Dermis blood vessel endothelial cell (primary cell): ENCODE data around the gene STX16. TPM values are rescaled to one million over a fixed set of nuclear protein-coding genes. Genes with fewer than 3 reads are reported as not detected.

ENCODE experiments used
- DNase-seq: peaks from one replicate; pipeline ENCODE4 v3.0.0; 2010
- total RNA-seq: library from RNA; depleted of rRNA; stranded (reverse); fragments of >200 nt; gene quantifications from 2 replicates; pipeline ENCODE4 v1.2.3, GENCODE V29; 2014

Gene STX16
- 36.4 and 53.5 TPM in 2 replicates for total RNA-seq

GRCh38 chr20:58650776-58651558 lies at the start of gene STX16:
TSS of gene STX16 (plus strand) at chr20:58651283. CDS start at chr20:58652007, 724 bp downstream.
- DNase-seq, result peak; percentile 94

DNA sequence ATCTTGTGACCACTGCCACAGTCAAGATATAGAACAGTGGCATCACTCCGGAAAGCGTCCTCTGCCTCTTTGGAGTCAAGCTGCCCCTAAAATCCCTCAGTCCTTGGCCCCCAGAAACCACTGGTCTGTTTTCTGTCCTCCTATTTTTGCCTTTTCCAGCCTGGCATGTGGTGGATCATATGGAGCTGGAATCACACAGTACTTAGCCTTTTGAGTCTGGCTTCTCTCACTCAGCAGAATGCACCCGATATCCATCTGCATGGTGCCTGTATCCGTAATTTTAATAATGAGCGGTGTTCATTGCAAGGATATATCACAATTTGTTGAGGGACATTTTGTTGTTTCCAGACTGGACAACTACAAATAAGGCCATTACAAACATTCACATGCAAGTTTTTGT lies 49.0 kb upstream of the STX16 start:
- DNase-seq, result no peak

DNA sequence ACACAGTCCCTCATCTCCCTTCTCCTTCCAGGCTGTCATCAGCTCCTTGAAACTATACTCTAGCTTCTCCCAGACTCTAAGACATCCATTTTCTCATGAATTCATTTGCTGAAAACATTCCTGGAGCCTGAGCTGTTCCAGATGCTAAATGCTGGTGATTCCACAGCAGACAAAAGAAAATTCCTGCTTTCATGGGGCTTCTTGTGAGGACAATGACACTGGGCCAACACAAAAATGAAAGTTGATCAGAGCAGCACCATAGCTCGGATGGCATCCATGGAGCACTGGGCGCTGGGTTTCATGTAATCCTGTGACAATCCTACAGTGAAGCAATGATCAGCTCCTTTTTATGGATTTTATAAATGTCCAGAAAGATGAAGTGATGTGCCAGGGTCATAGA lies 47.4 kb upstream of the STX16 start:
- DNase-seq, result no peak

DNA sequence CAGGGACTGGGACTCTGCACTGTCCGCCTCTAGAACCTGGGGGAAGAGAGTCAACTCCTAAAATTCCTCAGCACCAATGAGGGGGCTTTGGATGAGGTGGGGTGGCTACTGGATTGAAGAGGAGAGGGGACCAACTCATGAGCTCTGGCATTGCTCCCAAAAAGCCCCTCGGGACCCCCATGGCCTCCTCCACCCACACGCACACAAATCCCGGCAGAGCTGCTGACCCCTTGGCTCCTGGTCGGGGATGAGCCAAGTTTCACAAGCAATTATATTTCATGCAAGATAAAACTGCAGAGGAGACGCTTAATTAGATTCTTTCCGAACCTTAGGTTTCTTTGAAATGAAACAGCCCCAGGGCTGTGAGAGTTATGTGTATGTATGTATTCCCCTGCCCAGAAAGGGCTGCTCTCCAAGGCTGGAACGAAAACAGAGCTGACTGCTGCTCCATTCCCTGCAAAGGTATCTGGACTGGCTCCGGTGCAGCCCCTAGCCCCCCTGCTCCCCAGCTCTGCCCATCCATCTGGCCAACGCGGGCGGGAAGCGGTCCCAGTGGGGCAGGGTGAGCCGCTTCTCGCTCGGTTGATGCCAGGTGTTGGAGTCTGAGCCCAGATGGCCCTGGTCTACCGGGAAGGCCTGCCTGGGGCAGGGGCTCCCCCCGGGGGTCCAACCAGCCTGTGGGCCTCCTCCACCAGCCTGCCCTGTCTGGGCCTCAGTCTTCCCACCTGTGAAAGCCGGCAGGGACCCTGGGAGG lies 46.8 kb upstream of the STX16 start:
- no peak for DNase-seq

DNA sequence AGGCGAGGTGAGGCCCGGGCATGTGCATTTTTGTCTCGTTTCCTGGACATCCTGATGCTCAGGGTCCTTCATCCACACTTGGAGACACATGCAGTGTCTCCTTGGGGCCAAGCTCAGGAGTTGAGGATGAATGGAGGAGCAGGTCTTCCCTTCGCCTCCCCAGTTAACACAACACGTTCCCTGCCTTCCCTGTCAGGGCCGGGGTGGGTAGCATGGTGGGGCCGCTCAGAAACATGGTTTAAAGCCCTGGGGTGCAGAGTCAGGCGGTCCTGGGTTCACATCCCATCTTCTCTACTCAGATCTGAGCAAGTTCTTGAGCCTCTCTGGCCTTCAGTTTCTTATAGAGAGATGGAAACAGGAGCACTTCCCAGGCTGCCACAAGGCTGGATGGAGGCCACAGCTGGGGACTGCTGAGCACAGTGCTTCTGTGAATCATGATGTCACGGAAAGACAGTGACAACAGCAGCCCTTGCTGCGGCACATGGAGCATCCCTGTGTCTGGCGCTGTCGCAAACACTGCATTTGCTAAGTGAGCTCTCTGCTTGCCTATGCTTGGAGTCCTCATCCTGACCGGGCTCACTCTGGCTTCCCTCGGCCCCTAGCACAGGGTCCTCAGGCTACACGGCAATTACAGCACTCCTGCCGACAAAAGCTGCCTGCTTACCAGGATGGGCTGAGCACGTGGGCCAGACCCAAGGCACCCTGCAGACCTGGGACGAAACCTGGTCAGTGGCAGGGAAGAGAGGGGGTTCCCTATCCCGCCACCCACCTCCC lies 45.6 kb upstream of the STX16 start:
- DNase-seq, result no peak

- no peak for DNase-seq
Observed at GRCh38 chr20:58606184-58606583, 44.9 kb upstream of the STX16 start.

DNA sequence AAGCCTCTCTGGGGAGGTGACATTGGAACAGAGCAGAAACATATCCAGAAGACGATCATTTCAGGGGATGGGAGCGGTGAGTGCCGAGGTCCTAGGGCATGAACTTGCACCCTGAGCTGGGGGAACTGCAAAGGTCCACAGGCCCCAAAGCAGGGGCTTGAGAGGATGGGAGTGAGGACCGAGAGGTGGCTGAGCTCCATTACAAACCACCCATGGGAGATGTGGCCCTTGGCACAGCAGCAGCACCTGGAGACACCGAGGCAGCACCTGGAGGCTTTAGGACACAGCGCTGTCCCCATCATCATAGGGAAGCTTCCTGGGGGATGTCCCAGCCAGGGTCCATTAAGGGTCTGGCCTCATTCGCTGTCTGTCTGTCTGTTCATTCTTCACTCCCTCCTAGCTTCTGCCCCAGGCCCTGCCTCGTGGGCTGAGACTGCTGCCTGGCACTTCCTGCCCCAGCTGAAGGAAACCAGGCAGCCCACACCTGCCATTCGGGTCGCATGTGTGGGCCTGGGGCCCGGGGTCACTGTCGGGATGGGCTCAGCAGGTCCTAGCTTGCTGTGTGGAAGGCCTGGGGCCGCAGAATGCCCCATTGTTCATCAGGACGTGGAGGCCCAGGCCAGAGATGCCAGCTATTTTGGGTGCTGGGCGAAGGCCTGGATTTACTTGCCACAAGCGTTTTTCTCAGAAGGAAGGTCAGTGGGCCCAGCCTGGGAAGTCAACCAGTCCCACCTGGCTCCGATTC lies 42.8 kb upstream of the STX16 start:
- no peak for DNase-seq

GRCh38 chr20:58609026-58609425 lies 42.1 kb upstream of the STX16 start:
- no peak for DNase-seq

DNA sequence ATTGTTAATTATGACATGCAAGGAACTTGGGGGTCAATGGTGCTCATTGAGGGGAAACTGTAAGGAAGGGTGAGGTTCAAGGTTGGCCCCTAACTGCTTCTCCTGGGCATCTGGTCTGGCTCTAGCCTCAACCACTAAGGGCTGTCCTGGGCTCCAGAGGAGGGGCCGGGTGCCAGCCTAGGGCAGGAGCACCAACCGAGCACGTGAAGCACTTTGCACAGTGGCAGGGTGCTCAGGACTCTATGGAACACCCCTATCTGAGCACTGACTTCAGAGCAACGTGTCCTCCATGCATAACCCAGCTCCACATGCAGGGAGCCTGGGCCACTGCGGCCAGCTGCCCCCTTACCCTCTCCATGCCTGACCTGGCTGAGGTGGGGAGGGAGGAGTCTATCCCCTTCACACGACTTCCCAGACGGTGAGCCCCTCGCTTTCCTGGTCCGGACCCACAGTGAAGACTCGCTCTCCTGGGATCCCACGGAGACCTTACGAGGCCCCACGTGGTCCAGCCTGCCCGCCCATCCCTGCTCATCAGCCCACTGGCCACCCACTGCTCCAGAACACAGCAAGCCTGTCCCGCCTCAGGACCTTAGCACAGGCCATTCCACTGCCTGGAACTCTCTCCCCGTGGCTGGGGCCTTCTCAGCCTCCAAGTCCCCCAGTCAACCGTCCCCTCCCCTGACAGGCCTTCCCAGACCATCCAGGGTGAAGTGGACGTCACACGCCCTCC lies 40.8 kb upstream of the STX16 start:
- no peak for DNase-seq

DNA sequence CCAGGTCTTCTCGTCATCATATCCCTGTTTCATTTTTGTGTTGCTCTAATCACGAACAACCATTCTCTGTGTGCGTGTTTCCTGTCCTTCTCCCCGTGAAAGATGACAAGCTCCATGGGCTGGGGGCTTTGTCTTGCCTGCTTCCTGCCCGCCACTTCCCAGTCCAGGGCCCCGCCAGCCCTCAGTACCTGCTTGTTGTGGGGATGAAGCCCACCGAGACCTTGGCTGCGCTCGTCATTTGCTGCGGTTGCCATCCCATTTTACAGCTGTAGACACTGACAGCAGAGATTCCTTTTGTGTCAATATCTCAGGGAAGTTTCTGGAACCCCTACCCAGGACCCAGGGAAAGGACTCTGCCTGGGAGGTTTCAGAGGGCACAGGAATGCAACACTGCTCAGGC lies 40.3 kb upstream of the STX16 start:
- DNase-seq, result no peak

- DNase-seq, result no peak
Observed at GRCh38 chr20:58611236-58612030, 39.6 kb upstream of the STX16 start.

GRCh38 chr20:58612121-58612691 lies 38.9 kb upstream of the STX16 start:
- DNase-seq, result peak; percentile 69

- DNase-seq, result no peak
Observed at GRCh38 chr20:58613061-58613854, 37.8 kb upstream of the STX16 start.

GRCh38 chr20:58614366-58614765 lies 36.7 kb upstream of the STX16 start:
- DNase-seq, result no peak

GRCh38 chr20:58614984-58615760 lies 35.9 kb upstream of the STX16 start:
- no peak for DNase-seq

DNA sequence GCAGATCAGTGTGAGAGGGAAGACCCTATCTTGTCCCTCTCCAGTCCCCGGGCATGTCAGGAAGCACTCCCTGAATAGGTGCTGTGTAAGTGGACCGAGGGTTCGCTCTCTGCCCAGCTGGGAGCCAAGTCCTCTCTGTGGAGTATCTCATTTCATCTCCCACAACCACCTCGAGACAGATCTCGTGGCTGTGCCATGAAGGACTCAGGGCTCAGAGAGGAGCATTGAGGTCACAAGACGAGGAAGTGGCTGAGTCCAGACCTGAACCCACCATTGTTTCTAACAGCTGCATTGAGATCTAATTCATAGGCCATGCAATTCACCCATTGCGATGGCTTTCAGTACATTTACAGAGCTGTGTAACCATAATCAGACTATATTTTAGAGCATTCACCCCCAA lies 34.7 kb upstream of the STX16 start:
- no peak for DNase-seq

DNA sequence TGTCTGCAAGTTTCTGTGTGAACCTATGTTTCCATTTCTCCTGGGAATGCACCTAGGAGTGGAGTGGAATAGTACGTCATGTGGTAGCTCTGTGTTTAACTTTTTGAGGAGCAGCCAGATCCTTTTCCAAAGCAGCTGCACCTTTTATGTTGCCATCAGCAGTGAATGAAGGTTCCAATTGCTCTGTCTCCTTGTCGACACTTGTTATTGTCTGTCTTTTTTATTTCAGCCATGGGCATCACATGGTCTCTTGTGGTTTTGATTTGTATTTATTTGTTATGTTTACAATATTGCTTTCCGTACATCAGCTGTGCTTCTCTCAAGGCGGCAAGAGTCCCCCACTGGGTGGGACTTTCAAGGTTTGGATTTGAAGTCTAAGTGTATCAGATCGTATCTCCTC lies 33.9 kb upstream of the STX16 start:
- no peak for DNase-seq

DNA sequence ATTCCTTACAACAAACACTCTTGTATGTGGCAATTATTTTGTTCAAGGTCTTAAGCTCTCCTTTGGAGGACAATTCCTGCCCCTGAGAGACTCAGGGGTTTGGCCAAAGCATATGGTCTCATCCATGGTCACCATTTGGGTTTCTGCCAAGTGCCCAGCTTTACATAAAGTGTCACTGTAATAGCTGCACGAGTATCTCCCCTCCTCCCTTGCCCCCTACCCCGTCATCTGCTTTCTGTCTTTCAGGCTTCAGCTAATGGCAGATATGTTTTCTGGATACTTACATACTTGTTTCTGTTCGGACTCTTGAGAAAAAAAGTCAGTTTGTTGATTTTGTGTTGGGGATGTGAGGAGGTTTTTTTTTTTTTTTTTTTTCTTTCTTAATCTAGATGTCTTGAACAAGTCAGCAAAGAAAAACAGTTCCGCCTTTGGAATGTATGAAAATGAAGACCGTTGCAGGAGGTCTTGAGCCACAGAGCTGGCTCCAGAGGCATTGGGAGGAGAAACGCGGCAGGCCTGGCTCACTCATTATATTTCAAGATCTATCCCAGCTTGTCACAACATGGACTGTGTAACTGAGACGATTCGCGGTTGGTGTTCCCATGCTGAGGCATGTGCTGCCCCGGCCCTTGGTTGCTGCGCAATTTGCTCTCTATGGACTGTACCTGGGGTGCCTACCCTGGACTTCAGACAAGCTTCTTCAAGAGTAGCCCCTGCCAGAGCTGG lies 32.6 kb upstream of the STX16 start:
- no peak for DNase-seq
